Peyer's patch (tissue), 4 donors: ENCODE data around the gene ADGRG3.
"Not testable (repeated sequence)": the region's sequence is repeated elsewhere in the genome, so short reads cannot be mapped to it uniquely, and the experiment has no call there.

Experiments used
- POLR2A ChIP-seq, 2 donors: fragments of 450-650 bp; IDR thresholded peaks; one replicate each; pipeline ENCODE4 v1.5.1; 2017; ENCODE audit warnings: antibody characterized with exemption in 2 of 2, mild to moderate bottlenecking in 2 of 2, moderate library complexity in 2 of 2
- TF ChIP-seq, protein P1 (sequence below), 6 experiments: fragments of 450-650 bp in 4 of 6; fragments of 200-600 bp in 2 of 6; sonication (generic) in 1 of 6; IDR thresholded peaks; one replicate each; pipeline ENCODE4 v1.5.1; 2017 to 2019; ENCODE audit warnings: antibody characterized with exemption in 6 of 6, mild to moderate bottlenecking in 3 of 6, moderate library complexity in 1 of 6

DNA sequence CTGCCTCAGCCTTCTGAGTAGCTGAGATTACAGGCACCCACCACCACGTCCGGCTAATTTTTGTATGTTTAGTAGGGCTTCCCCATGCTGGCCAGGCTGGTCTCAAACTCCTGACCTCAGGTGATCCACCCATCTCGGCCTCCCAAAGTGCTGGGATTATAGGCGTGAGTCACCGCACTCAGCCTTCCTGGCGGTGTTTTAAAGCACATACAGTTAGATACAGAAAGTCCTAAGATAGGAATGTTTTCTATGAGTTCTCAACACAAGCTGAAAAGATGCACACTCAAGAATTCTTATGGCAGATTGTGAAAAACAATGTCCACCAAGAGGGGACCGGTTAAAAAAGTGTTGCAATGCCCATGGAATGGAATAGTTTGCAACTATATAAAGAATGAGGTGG, 3.3 kb downstream of the ADGRG3 start:
- not testable (repeated sequence) for TF ChIP-seq POLR2A (IDR thresholded peaks at IDR 0.05)
- TF ChIP-seq, protein P1, sequence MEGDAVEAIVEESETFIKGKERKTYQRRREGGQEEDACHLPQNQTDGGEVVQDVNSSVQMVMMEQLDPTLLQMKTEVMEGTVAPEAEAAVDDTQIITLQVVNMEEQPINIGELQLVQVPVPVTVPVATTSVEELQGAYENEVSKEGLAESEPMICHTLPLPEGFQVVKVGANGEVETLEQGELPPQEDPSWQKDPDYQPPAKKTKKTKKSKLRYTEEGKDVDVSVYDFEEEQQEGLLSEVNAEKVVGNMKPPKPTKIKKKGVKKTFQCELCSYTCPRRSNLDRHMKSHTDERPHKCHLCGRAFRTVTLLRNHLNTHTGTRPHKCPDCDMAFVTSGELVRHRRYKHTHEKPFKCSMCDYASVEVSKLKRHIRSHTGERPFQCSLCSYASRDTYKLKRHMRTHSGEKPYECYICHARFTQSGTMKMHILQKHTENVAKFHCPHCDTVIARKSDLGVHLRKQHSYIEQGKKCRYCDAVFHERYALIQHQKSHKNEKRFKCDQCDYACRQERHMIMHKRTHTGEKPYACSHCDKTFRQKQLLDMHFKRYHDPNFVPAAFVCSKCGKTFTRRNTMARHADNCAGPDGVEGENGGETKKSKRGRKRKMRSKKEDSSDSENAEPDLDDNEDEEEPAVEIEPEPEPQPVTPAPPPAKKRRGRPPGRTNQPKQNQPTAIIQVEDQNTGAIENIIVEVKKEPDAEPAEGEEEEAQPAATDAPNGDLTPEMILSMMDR (IDR thresholded peaks at IDR 0.05): not testable (repeated sequence)
